HG03520 (cell line): Measurements from ENCODE around the gene TNFAIP8L1.

Source experiments
- ATAC-seq: cut with Tn5 transposase; IDR thresholded peaks from one replicate; pipeline ENCODE4 v1.9.1; 2021; ENCODE audit warnings: mild to moderate bottlenecking, moderate library complexity; ENCODE audit not compliant: unreplicated experiment

The TNFAIP8L1 gene

DNA sequence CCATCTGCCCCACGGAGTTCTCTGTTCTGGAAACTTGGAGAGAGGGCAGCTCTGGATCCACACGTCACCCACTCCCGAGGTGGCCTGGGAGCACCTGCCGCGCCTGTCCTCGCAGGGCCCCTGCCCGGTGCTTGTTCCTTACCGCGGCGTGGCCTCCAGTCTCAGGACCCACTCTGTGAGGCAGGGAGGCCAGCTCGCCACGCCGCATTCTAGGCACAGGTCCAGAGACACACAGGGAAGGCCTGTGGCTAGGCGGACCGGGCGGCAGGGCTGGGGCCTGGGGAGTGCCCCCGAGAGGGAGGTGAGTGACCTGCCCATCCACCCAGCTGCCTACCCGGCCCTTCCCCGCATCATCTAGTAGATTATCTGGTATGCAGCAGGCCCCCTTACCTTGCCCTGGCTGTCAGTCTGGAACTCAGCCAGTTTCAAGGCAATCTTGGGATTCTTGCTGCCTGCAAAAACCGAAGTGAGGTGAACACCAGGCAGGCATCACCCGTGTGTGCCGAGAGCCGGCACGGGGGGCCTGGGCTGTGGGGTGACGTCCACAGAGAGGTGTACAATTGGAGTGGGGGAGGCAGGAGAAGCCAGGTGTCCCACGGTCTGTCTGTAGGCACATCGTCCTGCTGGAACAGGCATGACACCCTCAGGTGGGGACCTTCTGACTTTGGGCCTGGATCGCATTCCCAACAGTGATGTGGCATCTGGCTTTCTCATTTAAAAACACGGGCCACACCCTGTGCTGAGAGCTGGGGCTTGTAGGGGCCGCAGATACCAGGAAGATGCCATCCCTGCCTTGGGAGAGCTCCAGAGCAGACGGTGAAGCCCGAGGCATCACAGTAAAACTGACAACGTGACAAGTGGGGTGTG lies 60.7 kb downstream of the TNFAIP8L1 start:
- ATAC-seq: no peak

DNA sequence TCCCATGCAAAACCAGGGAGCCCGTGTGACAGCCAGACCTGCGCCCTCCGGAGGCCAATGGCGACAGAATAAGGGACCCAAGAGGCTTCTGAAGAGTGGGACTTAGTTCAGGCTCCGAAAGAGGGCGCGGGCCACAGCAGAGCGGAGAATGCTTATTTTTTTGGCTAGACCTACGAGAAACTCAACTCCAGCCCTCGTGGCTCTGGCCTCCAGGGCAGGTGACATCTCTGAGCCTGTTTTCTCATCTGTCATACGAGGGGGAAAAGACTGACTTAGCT lies 61.3 kb downstream of the TNFAIP8L1 start:
- ATAC-seq: no peak

DNA sequence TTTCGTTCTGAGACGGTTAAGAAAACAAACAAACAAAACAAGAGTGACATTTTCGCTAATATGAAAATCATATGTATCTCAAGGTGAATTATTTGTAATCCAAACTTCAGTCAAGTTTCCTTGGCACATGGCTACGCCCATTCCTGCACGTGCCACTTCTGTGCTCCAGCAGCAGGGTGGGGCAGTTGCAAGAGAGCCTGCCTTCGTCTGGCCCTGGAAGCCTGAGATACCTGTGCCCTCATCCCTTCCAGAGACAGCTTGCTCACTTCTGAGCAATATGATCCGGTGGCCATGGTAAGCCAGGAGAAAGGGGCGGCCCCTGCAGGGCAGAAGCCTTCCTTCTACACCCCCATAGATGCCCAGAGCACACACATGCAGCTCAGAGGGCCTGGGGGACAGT lies 62.2 kb downstream of the TNFAIP8L1 start:
- ATAC-seq: no peak

GRCh38 chr19:4702764-4703163 lies 63.4 kb downstream of the TNFAIP8L1 start:
- no peak for ATAC-seq

GRCh38 chr19:4703671-4704316 lies 64.5 kb downstream of the TNFAIP8L1 start:
- ATAC-seq: no peak

DNA sequence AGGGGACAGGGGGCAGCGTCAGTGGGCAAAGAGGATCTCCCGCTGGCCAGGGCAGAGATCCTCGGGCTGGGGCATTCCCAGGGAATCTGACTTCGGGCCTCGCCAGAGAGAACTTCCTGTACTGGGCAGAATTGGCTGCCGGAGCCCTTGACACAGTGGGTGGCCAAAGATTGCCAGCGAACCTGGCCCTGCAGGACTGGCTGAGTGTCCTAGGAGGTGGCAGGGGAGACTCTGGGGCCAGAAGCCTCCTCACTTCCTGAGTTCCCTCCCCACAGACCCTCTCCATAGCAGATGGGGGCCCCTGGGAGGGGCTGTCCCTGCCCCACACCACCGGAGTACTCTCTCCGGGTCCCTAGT lies 65.0 kb downstream of the TNFAIP8L1 start:
- ATAC-seq: no peak
